GM06990 (cell line): Measurements from ENCODE around the gene KPNA1.

ENCODE experiments used
- DNase-seq: peaks from one replicate; pipeline ENCODE4 v3.0.0-alpha.2; 2011; ENCODE audit not compliant: insufficient read length; ENCODE audit errors: extremely low read depth
- H3K27me3 ChIP-seq: replicated peaks from 2 replicates; pipeline ENCODE4 v1.6.0; 2011; ENCODE audit warnings: low read length; ENCODE audit not compliant: control insufficient read depth, insufficient read depth
- H3K36me3 ChIP-seq: 2 replicates; pipeline ENCODE4 v1.5.1; 2011; ENCODE audit warnings: low read length; ENCODE audit not compliant: control insufficient read depth, insufficient read depth
- H3K4me3 ChIP-seq: replicated peaks from 2 replicates; pipeline ENCODE4 v1.5.1; 2011; ENCODE audit warnings: low read depth, mild to moderate bottlenecking, control low read depth, low read length
- TF ChIP-seq, protein P1 (sequence below): IDR thresholded peaks from 2 replicates; pipeline ENCODE4 v1.5.1; 2011; ENCODE audit warnings: low read length, control low read depth, mild to moderate bottlenecking, inconsistent platforms; ENCODE audit not compliant: insufficient read depth, poor library complexity, severe bottlenecking

Gene KPNA1

DNA sequence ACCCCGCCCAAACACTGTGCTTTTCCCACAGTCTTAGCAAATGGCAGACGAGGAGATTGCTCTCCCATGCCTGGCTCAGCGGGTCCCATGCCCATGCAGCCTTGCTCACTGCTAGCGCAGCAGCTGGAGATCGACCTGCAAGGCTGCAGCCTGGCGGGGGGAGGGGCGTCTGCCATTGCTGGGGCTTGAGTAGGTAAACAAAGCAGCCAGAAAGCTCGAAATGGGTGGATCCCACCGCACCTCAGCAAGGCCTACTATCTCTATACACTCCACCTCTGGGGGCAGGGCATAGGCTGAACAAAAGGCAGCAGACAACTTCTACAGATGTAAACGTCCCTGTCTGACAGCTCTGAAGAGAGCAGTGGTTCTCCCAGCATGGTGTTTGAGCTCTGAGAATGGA, 71.6 kb downstream of the KPNA1 start:
- Histone ChIP-seq H3K27me3 (no peaks in the 10 kb centered on the region), H3K4me3 (no peak overlapping the region), H3K36me3 (peaks cover 4% of the 10 kb centered on the region)
- DNase-seq = no peak
- TF ChIP-seq, protein P1, sequence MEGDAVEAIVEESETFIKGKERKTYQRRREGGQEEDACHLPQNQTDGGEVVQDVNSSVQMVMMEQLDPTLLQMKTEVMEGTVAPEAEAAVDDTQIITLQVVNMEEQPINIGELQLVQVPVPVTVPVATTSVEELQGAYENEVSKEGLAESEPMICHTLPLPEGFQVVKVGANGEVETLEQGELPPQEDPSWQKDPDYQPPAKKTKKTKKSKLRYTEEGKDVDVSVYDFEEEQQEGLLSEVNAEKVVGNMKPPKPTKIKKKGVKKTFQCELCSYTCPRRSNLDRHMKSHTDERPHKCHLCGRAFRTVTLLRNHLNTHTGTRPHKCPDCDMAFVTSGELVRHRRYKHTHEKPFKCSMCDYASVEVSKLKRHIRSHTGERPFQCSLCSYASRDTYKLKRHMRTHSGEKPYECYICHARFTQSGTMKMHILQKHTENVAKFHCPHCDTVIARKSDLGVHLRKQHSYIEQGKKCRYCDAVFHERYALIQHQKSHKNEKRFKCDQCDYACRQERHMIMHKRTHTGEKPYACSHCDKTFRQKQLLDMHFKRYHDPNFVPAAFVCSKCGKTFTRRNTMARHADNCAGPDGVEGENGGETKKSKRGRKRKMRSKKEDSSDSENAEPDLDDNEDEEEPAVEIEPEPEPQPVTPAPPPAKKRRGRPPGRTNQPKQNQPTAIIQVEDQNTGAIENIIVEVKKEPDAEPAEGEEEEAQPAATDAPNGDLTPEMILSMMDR = no peak

DNA sequence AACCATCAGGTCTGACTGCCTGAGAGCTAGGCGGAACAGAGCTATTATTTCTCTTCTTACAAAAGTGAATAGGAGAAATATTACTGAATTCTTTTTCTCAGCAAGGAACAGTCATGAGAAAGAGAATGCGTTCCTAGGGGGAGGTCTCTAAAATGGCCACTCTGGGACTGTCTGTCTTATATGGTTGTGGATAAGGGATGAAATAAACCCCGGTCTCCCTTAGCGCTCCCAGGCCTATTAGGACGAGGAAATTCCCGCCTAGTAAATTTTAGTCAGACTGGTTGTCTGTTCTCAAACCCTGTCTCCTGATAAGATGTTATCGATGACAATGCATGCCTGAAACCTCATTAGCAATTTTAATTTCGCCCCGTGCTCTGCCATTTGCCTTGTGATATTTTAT, 78.8 kb downstream of the KPNA1 start:
- H3K27me3 ChIP-seq = no peaks in the 10 kb centered on the region
- no peak for DNase-seq
- peaks cover 11% of the 10 kb centered on the region for H3K36me3 ChIP-seq
- H3K4me3 ChIP-seq = no peak overlapping the region
- TF ChIP-seq, protein P1 = no peak

DNA sequence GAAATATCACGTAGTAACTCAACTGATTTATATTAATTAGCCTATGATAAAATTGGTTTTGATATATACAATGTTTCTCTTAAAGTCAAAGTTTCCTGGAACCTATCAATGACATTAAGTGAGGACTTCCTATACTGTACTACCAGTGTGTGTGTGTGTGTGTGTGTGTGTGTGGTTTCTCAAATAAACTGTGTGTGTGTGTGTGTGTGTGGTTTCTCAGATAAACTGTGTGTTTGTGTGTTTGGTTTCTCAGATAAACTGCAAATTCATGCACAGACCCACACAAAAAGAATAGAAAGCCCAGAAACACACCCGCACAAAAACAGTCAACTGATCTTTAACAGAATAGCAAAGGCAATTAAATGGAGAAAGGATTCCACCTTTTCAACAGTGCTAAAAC, 84.4 kb downstream of the KPNA1 start:
- H3K4me3 ChIP-seq = no peak overlapping the region
- peaks cover 7% of the 10 kb centered on the region for H3K36me3 ChIP-seq
- TF ChIP-seq, protein P1 = no peak
- DNase-seq = no peak
- no peaks in the 10 kb centered on the region for H3K27me3 ChIP-seq

DNA sequence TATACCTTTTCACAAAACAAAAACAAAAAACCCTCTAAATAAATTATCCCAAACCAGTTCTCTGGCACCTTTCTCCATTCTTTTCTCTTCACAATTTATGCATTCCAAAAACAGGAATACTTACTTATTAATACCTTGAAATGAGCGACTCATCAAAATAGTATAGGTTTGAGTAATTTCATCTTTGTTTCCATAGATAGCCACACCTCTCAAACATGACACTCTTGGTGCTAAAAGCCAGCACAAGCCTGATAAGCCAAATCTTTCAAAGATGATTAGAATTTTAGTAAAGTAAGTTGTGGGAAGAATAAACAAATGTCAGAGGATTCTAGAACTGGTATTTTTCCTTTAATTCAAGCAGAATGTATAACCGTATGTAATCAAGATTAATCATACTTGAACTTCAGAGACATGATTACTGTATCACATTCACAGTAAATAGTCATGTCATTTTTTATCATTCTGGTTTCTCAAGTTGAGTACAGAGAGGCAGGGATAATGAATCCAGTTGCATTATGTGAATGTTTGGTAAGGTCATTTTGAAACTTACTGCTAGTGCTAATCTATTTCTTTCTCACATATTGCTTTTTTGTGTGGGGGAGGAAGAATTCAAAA, 86.8 kb downstream of the KPNA1 start:
- TF ChIP-seq, protein P1 = no peak
- peak; percentile 16 for DNase-seq
- H3K4me3 ChIP-seq = no peak overlapping the region
- no peaks in the 10 kb centered on the region for H3K27me3 ChIP-seq
- H3K36me3 ChIP-seq = peaks cover 7% of the 10 kb centered on the region

DNA sequence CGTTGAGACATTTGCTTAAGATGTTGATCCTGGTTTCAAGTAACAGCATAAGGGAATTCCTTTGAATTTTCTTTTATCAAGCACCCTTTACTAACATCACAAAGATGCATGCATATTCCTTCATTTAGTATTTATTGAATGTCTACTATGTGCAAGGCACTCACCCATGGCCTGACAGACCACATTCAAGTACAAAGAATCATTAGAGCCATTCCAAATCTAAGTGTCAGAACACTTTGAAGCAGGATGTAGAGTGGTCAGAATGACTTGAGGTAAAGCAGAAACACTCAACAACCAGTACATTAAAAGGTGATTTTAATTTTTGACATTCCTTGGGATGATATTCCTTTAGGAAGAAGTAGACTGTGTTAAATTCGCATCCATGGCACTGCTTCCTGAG, 92.9 kb downstream of the KPNA1 start:
- TF ChIP-seq, protein P1 = no peak
- no peak for DNase-seq
- no peaks in the 10 kb centered on the region for H3K27me3 ChIP-seq
- H3K4me3 ChIP-seq = no peak overlapping the region
- peaks cover 5% of the 10 kb centered on the region for H3K36me3 ChIP-seq

DNA sequence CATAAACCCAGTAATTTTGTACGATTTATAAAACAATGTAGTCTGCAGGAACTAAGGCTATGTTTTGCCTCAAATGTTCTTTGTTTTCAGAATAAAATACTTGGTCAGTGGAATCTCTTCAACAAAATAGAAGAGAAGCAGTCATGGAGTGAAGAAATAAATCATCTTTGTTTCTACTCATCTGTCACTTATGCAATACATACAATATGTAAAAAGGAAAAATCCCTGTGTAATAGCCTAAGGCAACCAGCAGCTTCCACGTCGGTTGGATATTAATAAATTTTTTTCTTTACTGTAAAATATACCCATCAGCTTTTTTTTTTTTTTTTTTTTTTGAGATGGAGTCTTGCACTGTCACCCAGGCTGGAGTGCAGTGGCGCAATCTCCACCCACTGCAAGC, 93.6 kb downstream of the KPNA1 start:
- Histone ChIP-seq H3K36me3 (peaks cover 1% of the 10 kb centered on the region), H3K27me3 (no peaks in the 10 kb centered on the region), H3K4me3 (no peak overlapping the region)
- no peak for DNase-seq
- TF ChIP-seq, protein P1 = no peak
